Lower lobe of right lung (tissue), 2 donors: ENCODE data around the gene ATP6V1C2. TPM values are rescaled to one million over a fixed set of nuclear protein-coding genes. Genes with fewer than 3 reads are reported as not detected.

Experiments
- ATAC-seq, 2 donors: fragments of 200-7000 bp; cut with Tn5 transposase; one replicate each; pipeline ENCODE4 v1.9.1; 2020 to 2022; ENCODE audit warnings: mild to moderate bottlenecking in 2 of 2, moderate library complexity in 2 of 2
- DNase-seq: peaks from one replicate; pipeline ENCODE4 v3.0.0-alpha.2; 2020
- H3K27ac ChIP-seq: fragments of 200-600 bp; one replicate; pipeline ENCODE4 v1.8.0; 2022
- H3K27me3 ChIP-seq: fragments of 200-600 bp; one replicate; pipeline ENCODE4 v1.8.0; 2022; ENCODE audit warnings: low read depth
- H3K36me3 ChIP-seq: fragments of 200-600 bp; one replicate; pipeline ENCODE4 v1.8.0; 2022; ENCODE audit warnings: mild to moderate bottlenecking
- H3K4me1 ChIP-seq: fragments of 200-600 bp; one replicate; pipeline ENCODE4 v1.8.0; 2022
- H3K4me3 ChIP-seq: fragments of 200-600 bp; one replicate; pipeline ENCODE4 v1.8.0; 2022; ENCODE audit warnings: mild to moderate bottlenecking
- H3K9me3 ChIP-seq: fragments of 200-600 bp; one replicate; pipeline ENCODE4 v1.8.0; 2022
- CTCF ChIP-seq: fragments of 200-600 bp; IDR thresholded peaks from one replicate; pipeline ENCODE4 v1.8.0; 2022; ENCODE audit warnings: antibody characterized with exemption, mild to moderate bottlenecking
- intact Hi-C: fragments of 100-400 bp; cut with DNase I; formaldehyde crosslinking; loops from one replicate; pipeline ENCODE4 v1.11.0; 2022
- total RNA-seq: library from RNA; stranded (reverse); fragmentation: NEBNext Ultra II Directional; extraction: Animal tissue kit (Norgen Biotek cat#: 25700); gene quantifications from one replicate; pipeline ENCODE4 v1.2.1, GENCODE V29; 2021
- donor health status: DM: no; HTN: yes; CAD: no; lungs with severe emphysema.

Gene ATP6V1C2
- total RNA-seq, 1 donor from 2014 or later: 1.7 TPM

GRCh38 chr2:10783421-10783820 lies 62.0 kb downstream of the ATP6V1C2 start:
- intact Hi-C loops: no loop called here
- peaks cover 92% of the 10 kb centered on the region for H3K36me3 ChIP-seq

GRCh38 chr2:10784719-10785118 lies 63.3 kb downstream of the ATP6V1C2 start:
- Histone ChIP-seq H3K36me3 (peaks cover 100% of the 10 kb centered on the region), H3K9me3 (no peaks in the 10 kb centered on the region), H3K27me3 (no peaks in the 10 kb centered on the region), H3K4me1 (no peaks in the 10 kb centered on the region), H3K27ac (no peak overlapping the region), H3K4me3 (no peak overlapping the region)
- no peak for DNase-seq
- no peak for ATAC-seq
- no peak for TF ChIP-seq CTCF
- intact Hi-C loops: no loop called here

More at GRCh38 chr2:10783421-10783820, 62.0 kb downstream of the ATP6V1C2 start:
- no peak for ATAC-seq
- Histone ChIP-seq H3K4me3 (no peak overlapping the region), H3K27ac (no peak overlapping the region), H3K4me1 (no peaks in the 10 kb centered on the region), H3K27me3 (no peaks in the 10 kb centered on the region), H3K9me3 (no peaks in the 10 kb centered on the region)
- DNase-seq: no peak
- no peak for TF ChIP-seq CTCF

DNA sequence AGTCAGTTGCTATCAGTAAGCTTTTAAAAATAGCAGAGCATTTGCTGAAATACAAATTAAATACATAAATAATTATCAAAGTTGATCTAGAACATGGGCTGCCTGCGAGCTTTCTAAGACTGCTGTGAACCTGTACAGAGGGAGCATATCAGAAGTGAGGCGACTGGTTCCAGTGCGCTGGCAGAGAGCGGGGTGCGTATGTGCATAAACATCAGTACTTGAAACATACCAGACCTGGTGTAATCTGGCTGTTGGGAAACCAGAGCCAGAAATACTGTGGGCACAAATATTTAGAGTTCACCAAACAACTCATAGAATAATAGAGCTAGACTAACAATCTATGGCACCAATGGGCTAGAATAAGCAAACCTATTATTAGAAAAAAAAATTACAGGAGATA lies 63.8 kb downstream of the ATP6V1C2 start:
- Histone ChIP-seq H3K27me3 (no peaks in the 10 kb centered on the region), H3K4me1 (no peaks in the 10 kb centered on the region), H3K27ac (no peak overlapping the region), H3K9me3 (no peaks in the 10 kb centered on the region), H3K36me3 (peaks cover 100% of the 10 kb centered on the region), H3K4me3 (no peak overlapping the region)
- intact Hi-C loops: no loop called here
- TF ChIP-seq CTCF: no peak
- no peak for DNase-seq
- ATAC-seq: no peak

DNA sequence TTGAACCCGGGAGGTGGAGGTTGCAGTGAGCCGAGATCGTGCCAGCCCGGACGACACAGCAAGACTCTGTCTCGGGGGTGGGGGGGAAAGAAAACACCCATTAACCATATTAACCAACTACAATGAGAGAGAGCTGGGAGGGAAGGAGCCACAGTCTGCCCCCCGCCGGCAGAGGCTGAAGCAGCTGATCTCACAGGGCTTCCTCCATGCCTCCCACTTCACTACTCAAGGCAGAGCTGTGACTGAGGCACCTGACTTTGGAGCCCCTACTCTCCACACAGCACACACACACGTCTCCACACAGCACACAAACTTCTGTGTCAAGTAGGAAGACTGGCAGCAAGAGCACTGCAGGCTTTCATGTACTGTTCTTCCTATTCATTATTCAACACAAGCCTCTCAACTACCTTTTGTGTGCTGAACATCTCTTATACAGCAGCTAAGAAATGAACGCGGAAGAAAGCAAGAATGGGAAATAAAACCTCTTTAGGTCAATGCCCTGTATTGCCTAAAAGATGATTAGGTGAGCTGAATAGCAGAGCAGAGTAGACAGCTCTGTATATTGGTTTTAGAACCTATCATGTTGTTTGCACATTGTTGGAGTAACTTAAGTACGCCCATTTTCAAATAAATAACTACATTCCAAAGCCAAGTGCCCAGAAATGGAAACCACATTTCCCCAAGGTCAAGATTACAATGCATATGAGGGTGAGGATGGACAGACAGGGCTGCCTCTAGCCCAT lies 65.0 kb downstream of the ATP6V1C2 start:
- intact Hi-C loops: no loop called here
- H3K9me3 ChIP-seq: no peaks in the 10 kb centered on the region
- peaks cover 100% of the 10 kb centered on the region for H3K36me3 ChIP-seq
- H3K4me1 ChIP-seq: no peaks in the 10 kb centered on the region
- DNase-seq (no peak), ATAC-seq (peak; percentile 81 to 83)
- H3K27me3 ChIP-seq: no peaks in the 10 kb centered on the region
- no peak for TF ChIP-seq CTCF
- no peak overlapping the region for H3K27ac ChIP-seq
- H3K4me3 ChIP-seq: no peak overlapping the region

GRCh38 chr2:10787176-10787968 lies 65.9 kb downstream of the ATP6V1C2 start:
- Histone ChIP-seq H3K27me3 (no peaks in the 10 kb centered on the region), H3K4me1 (no peaks in the 10 kb centered on the region), H3K36me3 (peaks cover 100% of the 10 kb centered on the region), H3K4me3 (no peak overlapping the region), H3K9me3 (no peaks in the 10 kb centered on the region), H3K27ac (no peak overlapping the region)
- intact Hi-C loops: no loop called here
- no peak for ATAC-seq
- TF ChIP-seq CTCF: no peak
- DNase-seq: no peak
